ENCODE data around the gene SLC66A3.

SLC66A3 gene

DNA sequence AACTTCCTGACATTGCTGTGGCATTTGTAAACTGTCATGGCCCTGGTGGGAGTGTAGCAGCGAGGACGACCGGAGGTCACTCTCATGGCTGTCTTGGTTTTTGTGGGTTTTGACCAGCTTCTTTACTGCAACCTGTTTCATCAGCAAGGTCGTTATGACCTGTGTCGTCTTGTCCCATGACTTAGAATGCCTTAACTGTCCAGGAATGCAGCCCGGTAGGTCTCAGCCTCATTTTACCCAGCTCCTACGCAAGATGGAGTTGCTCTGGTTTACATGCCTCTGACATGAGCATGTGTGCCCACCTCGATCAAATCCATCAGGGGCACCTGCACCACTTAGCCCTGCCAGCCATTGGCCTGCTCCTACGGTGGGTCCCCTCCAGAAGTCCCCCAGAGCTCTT, 32.9 kb upstream of the SLC66A3 start:
- DNase-seq, result no peak
- H3K9me3 ChIP-seq (ENCODE audit: control extremely low read depth in 1 of 5, control insufficient read depth in 4 of 5, insufficient read depth in 2 of 5, low read depth in 1 of 5, low read length in 4 of 5), result no peaks in the 10 kb centered on the region
- no peaks in the 10 kb centered on the region for H3K36me3 ChIP-seq (ENCODE audit: control insufficient read depth in 4 of 4, insufficient read depth in 4 of 4, low read length in 3 of 4)
- no peaks in the 10 kb centered on the region for H3K4me1 ChIP-seq (ENCODE audit: control extremely low read depth in 1 of 4, control insufficient read depth in 4 of 4, insufficient read depth in 4 of 4, low read length in 3 of 4)
- H3K27me3 ChIP-seq (replicated peaks in 2 of 5; ENCODE audit: control insufficient read depth in 4 of 5, insufficient read depth in 5 of 5, low read length in 4 of 5), result no peaks in the 10 kb centered on the region
- no peak overlapping the region for H3K27ac ChIP-seq (ENCODE audit: insufficient read depth in 1 of 2, low read depth in 1 of 2, low read length in 2 of 2, poor library complexity in 1 of 2, severe bottlenecking in 2 of 2)
- ChIA-PET POLR2A (no interaction called here), CTCF (interaction anchor here (2.8 kb wide), 1 partner anchor 10 kb away, joined by 18 read pairs; a partner anchor contains a TSS)
- H3K4me3 ChIP-seq (ENCODE audit: control insufficient read depth in 1 of 7, extremely low read depth in 1 of 7, insufficient read depth in 4 of 7, low read depth in 2 of 7, low read length in 6 of 7), result no peak overlapping the region
- 91% methylated on average over 8 of the region's 9 CpGs for WGBS (ENCODE audit: insufficient coverage)

DNA sequence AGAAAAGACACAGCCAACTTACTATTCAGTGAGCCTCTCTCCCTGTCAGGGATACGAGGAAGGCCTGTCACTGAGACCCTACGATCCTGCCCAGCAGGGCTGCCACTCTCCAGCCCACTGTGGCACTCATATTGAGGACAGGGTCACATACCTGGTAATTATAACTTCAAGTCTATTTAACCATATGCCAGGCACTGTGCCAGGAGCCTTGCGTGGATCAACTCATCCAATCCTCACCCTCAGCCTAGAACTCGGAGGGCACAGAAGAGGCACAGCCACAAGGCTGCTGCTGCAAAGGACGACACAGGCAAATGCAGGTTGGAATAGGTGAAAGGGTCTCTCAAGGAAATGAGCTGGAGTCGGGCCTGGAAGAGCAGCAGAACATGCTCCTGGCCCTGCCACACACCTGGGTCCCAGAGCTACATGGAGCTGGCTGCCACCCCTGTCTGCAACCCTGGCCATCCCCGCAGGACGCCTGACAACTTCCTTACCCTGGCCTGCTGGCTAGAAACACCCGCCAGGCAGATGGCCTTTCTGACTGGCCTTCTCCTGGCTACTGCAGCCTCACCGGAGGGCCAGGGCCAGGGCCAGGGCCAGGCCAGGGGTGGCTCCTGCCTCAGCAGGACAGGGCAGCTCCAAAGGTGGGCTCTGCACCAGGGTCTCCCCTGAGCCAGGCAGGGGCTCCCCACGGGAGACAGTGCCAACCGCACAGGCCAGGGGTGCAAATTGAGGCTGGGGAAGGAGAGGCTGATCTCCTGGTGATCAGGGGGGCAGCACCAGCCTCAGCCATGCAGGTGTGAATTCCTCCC, 32.1 kb upstream of the SLC66A3 start:
- WGBS (ENCODE audit: insufficient coverage), result 95% methylated on average over 7 of the region's 12 CpGs
- no peak for DNase-seq
- ChIA-PET POLR2A (no interaction called here), CTCF (interaction anchor here (0.9 to 2.8 kb wide), 5 partner anchors 9 to 291 kb away, joined by 3 to 20 read pairs (median 14); a partner anchor contains a TSS)
- no peaks in the 10 kb centered on the region for H3K9me3 ChIP-seq (ENCODE audit: control extremely low read depth in 1 of 5, control insufficient read depth in 4 of 5, insufficient read depth in 2 of 5, low read depth in 1 of 5, low read length in 4 of 5)
- H3K4me1 ChIP-seq (ENCODE audit: control extremely low read depth in 1 of 4, control insufficient read depth in 4 of 4, insufficient read depth in 4 of 4, low read length in 3 of 4), result peaks cover 0 to 5% (median 1%) of the 10 kb centered on the region in 4 experiments
- no peak overlapping the region for H3K27ac ChIP-seq (ENCODE audit: insufficient read depth in 1 of 2, low read depth in 1 of 2, low read length in 2 of 2, poor library complexity in 1 of 2, severe bottlenecking in 2 of 2)
- no peaks in the 10 kb centered on the region for H3K36me3 ChIP-seq (ENCODE audit: control insufficient read depth in 4 of 4, insufficient read depth in 4 of 4, low read length in 3 of 4)
- H3K4me3 ChIP-seq (ENCODE audit: control insufficient read depth in 1 of 7, extremely low read depth in 1 of 7, insufficient read depth in 4 of 7, low read depth in 2 of 7, low read length in 6 of 7), result no peak overlapping the region
- no peaks in the 10 kb centered on the region for H3K27me3 ChIP-seq (replicated peaks in 2 of 5; ENCODE audit: control insufficient read depth in 4 of 5, insufficient read depth in 5 of 5, low read length in 4 of 5)

DNA sequence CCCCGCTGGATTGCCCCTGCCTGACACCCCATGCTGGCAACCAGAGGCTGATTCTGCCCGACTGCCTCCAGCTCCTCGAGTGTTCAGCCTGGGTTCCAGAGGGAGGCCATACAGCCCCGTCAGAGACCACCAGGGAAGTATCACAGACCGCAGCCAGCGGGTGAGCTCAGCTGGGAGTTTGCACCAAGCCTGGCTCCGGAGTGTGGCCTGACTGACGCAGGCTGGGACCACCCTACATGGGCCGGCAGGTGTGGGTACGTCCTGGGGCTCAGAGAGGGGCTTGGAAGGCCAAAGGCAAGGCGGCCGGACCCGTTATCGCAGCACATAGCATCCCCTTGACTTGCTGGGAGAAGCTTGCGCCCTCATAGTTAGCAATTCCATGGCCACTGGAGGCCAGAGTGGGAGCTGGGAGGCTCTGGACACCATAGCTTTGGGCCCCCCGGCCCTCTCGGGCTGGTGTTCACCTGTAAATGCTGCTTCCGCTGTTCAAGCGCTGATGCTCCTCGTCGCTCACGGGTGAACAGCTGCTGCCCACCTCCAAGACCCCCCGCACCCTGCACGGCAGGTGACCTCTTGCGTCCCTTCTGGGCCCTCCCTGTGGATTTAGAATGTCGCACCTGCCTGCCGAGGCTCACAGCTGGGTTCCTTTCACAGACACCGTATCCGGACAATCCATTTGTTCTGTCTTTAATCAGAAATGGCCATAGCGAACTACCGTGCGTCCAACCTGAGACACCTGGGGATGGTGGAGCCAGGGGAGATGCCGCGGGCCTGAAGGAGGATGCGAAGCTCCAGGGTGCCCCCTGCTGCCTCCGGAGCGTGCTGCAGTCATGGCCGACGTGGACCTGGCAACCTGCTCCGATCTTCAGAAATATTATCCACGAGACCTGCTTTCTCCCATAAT, 31.2 kb upstream of the SLC66A3 start:
- CTCF ChIA-PET, result interaction anchor here (0.7 to 2.8 kb wide), 10 partner anchors 8 to 307 kb away, joined by 3 to 20 read pairs (median 3); a partner anchor contains a TSS
- H3K36me3 ChIP-seq (ENCODE audit: control insufficient read depth in 4 of 4, insufficient read depth in 4 of 4, low read length in 3 of 4), result no peaks in the 10 kb centered on the region
- no peaks in the 10 kb centered on the region for H3K9me3 ChIP-seq (ENCODE audit: control extremely low read depth in 1 of 5, control insufficient read depth in 4 of 5, insufficient read depth in 2 of 5, low read depth in 1 of 5, low read length in 4 of 5)
- no peak overlapping the region for H3K4me3 ChIP-seq (ENCODE audit: control insufficient read depth in 1 of 7, extremely low read depth in 1 of 7, insufficient read depth in 4 of 7, low read depth in 2 of 7, low read length in 6 of 7)
- H3K27ac ChIP-seq (ENCODE audit: insufficient read depth in 1 of 2, low read depth in 1 of 2, low read length in 2 of 2, poor library complexity in 1 of 2, severe bottlenecking in 2 of 2), result no peak overlapping the region
- peak; percentile 36 to 60 (median 54) for DNase-seq
- H3K4me1 ChIP-seq (ENCODE audit: control extremely low read depth in 1 of 4, control insufficient read depth in 4 of 4, insufficient read depth in 4 of 4, low read length in 3 of 4), result peaks cover 0 to 11% (median 4%) of the 10 kb centered on the region in 4 experiments
- 68% methylated on average over 35 of the region's 41 CpGs for WGBS (ENCODE audit: insufficient coverage)
- POLR2A ChIA-PET, result no interaction called here
- no peaks in the 10 kb centered on the region for H3K27me3 ChIP-seq (replicated peaks in 2 of 5; ENCODE audit: control insufficient read depth in 4 of 5, insufficient read depth in 5 of 5, low read length in 4 of 5)

DNA sequence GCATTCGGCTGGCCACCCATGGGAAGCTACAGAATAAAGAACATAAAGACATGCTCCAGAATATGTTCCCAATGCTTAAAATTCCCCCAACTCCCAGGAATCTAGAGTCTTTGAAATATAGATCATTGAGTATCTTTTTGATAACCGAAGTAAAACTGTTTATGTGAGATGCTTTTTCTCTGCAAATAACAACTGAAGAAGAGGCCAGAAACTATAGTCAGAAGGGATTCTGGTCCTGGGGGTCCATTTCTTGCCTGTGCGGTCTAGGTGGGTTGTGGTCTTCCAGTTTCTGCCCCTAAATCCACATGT, 30.6 kb upstream of the SLC66A3 start:
- DNase-seq, result no peak
- H3K4me3 ChIP-seq (ENCODE audit: control insufficient read depth in 1 of 7, extremely low read depth in 1 of 7, insufficient read depth in 4 of 7, low read depth in 2 of 7, low read length in 6 of 7), result no peak overlapping the region
- CTCF ChIA-PET, result interaction anchor here (0.7 to 2.8 kb wide), 8 partner anchors 8 to 307 kb away, joined by 3 to 20 read pairs (median 3); a partner anchor contains a TSS
- 100% methylated on average over 2 of the region's 3 CpGs for WGBS (ENCODE audit: insufficient coverage)
- H3K9me3 ChIP-seq (ENCODE audit: control extremely low read depth in 1 of 5, control insufficient read depth in 4 of 5, insufficient read depth in 2 of 5, low read depth in 1 of 5, low read length in 4 of 5), result no peaks in the 10 kb centered on the region
- no peaks in the 10 kb centered on the region for H3K36me3 ChIP-seq (ENCODE audit: control insufficient read depth in 4 of 4, insufficient read depth in 4 of 4, low read length in 3 of 4)
- no peaks in the 10 kb centered on the region for H3K27me3 ChIP-seq (replicated peaks in 2 of 5; ENCODE audit: control insufficient read depth in 4 of 5, insufficient read depth in 5 of 5, low read length in 4 of 5)
- no peak overlapping the region for H3K27ac ChIP-seq (ENCODE audit: insufficient read depth in 1 of 2, low read depth in 1 of 2, low read length in 2 of 2, poor library complexity in 1 of 2, severe bottlenecking in 2 of 2)
- POLR2A ChIA-PET, result no interaction called here
- peaks cover 0 to 17% (median 8%) of the 10 kb centered on the region in 4 experiments for H3K4me1 ChIP-seq (ENCODE audit: control extremely low read depth in 1 of 4, control insufficient read depth in 4 of 4, insufficient read depth in 4 of 4, low read length in 3 of 4)

DNA sequence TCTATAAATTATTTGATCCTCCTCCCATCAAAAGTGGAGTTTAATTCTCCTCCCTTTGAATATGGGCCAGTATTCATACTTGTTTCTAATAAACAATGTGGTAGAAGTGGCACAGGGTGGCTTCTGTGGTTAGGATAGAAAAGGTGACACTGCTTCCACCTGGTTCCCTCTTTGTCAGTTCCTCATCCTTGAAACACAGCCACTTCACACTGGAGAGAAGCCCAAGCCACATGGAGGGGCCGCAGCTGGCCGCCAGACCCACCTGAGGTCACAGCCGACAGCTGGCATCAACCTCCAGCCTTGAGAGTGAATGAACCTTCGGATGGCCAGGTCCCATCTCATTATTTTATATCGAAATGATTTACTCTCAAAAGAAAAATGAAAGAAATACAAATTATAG, 27.5 kb upstream of the SLC66A3 start:
- Histone ChIP-seq H3K27ac (ENCODE audit: insufficient read depth in 1 of 2, low read depth in 1 of 2, low read length in 2 of 2, poor library complexity in 1 of 2, severe bottlenecking in 2 of 2) (no peak overlapping the region), H3K36me3 (ENCODE audit: control insufficient read depth in 4 of 4, insufficient read depth in 4 of 4, low read length in 3 of 4) (no peaks in the 10 kb centered on the region), H3K4me3 (ENCODE audit: control insufficient read depth in 1 of 7, extremely low read depth in 1 of 7, insufficient read depth in 4 of 7, low read depth in 2 of 7, low read length in 6 of 7) (no peak overlapping the region), H3K4me1 (ENCODE audit: control extremely low read depth in 1 of 4, control insufficient read depth in 4 of 4, insufficient read depth in 4 of 4, low read length in 3 of 4) (peaks cover 3 to 39% (median 26%) of the 10 kb centered on the region in 4 experiments), H3K27me3 (replicated peaks in 2 of 5; ENCODE audit: control insufficient read depth in 4 of 5, insufficient read depth in 5 of 5, low read length in 4 of 5) (peaks cover 0 to 2% (median 0%) of the 10 kb centered on the region in 5 experiments), H3K9me3 (ENCODE audit: control extremely low read depth in 1 of 5, control insufficient read depth in 4 of 5, insufficient read depth in 2 of 5, low read depth in 1 of 5, low read length in 4 of 5) (no peaks in the 10 kb centered on the region)
- ChIA-PET CTCF (interaction anchor here (1.4 to 8.2 kb wide), 2 partner anchors 295 to 455 kb away, joined by 3 to 52 read pairs; no protein-coding TSS in a partner anchor), POLR2A (no interaction called here)
- DNase-seq, result peak in 2 of 3 donors; percentile 62 to 75
- WGBS (ENCODE audit: insufficient coverage), result no CpG with 5 or more reads among the region's 5 CpGs

DNA sequence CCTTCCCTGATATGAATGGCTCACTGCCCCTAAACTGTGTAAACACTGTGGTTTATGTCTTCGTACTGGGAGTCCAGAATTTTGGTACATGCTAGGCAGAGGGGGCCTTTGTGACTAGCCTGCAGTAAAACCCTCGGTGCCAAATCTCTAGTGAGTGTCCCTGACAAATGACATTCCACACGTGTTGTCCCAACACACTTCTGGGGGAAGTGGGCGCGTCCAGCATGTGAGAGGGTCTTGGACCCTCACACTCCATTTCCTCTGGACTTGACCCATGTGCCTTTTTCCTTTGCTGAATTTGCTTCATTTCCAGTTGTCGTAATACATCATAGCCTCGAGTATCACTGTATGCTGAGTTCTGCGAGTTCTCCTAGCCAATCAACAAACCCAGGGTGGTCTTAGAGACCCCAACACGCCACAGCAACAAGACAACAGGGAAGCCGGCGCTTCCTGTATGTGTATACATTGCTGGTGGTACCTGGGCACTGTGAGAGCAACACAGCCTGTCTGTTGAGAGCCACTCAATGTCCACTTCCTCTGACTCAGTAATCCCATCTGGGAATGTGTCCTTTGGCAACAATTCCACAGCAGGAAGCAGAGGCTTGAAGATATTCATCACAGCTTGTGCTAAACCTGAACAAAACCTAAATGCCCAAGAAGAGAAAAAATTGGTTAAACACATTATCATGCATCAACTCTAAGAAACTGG, 26.9 kb upstream of the SLC66A3 start:
- POLR2A ChIA-PET, result no interaction called here
- H3K27me3 ChIP-seq (replicated peaks in 2 of 5; ENCODE audit: control insufficient read depth in 4 of 5, insufficient read depth in 5 of 5, low read length in 4 of 5), result peaks cover 0 to 4% (median 0%) of the 10 kb centered on the region in 5 experiments
- 85% methylated on average over 8 of the region's 11 CpGs for WGBS (ENCODE audit: insufficient coverage)
- CTCF ChIA-PET, result interaction anchor here (1.4 to 8.2 kb wide), 4 partner anchors 8 to 455 kb away, joined by 3 to 52 read pairs (median 18); no protein-coding TSS in a partner anchor
- H3K9me3 ChIP-seq (ENCODE audit: control extremely low read depth in 1 of 5, control insufficient read depth in 4 of 5, insufficient read depth in 2 of 5, low read depth in 1 of 5, low read length in 4 of 5), result no peaks in the 10 kb centered on the region
- peaks cover 3 to 45% (median 32%) of the 10 kb centered on the region in 4 experiments for H3K4me1 ChIP-seq (ENCODE audit: control extremely low read depth in 1 of 4, control insufficient read depth in 4 of 4, insufficient read depth in 4 of 4, low read length in 3 of 4)
- no peak overlapping the region for H3K4me3 ChIP-seq (ENCODE audit: control insufficient read depth in 1 of 7, extremely low read depth in 1 of 7, insufficient read depth in 4 of 7, low read depth in 2 of 7, low read length in 6 of 7)
- no peaks in the 10 kb centered on the region for H3K36me3 ChIP-seq (ENCODE audit: control insufficient read depth in 4 of 4, insufficient read depth in 4 of 4, low read length in 3 of 4)
- no peak for DNase-seq
- no peak overlapping the region for H3K27ac ChIP-seq (ENCODE audit: insufficient read depth in 1 of 2, low read depth in 1 of 2, low read length in 2 of 2, poor library complexity in 1 of 2, severe bottlenecking in 2 of 2)
